GM10847 (cell line): Measurements from ENCODE around the gene PCSK6.

Experiments used
- POLR2A ChIP-seq: IDR thresholded peaks from 2 replicates; pipeline ENCODE4 v1.6.1; 2011; ENCODE audit not compliant: insufficient read length; ENCODE audit errors: extremely low read depth

PCSK6 gene

GRCh38 chr15:101406526-101407195 is 82.8 kb downstream of the PCSK6 start:
- TF ChIP-seq POLR2A = no peak

- no peak for TF ChIP-seq POLR2A
These were observed 83.5 kb downstream of the PCSK6 start for GRCh38 chr15:101406036-101406435.

- TF ChIP-seq POLR2A = no peak
These were observed 85.3 kb downstream of the PCSK6 start for GRCh38 chr15:101404245-101404644.

- TF ChIP-seq POLR2A = no peak
These were observed 88.2 kb downstream of the PCSK6 start for GRCh38 chr15:101401286-101401685.

- TF ChIP-seq POLR2A = no peak
These were observed 90.1 kb downstream of the PCSK6 start for GRCh38 chr15:101399431-101399830.

GRCh38 chr15:101398247-101398646 is 91.3 kb downstream of the PCSK6 start:
- no peak for TF ChIP-seq POLR2A

- no peak for TF ChIP-seq POLR2A
These were observed 91.9 kb downstream of the PCSK6 start for GRCh38 chr15:101397521-101398003.

- no peak for TF ChIP-seq POLR2A
These were observed 92.8 kb downstream of the PCSK6 start for GRCh38 chr15:101396484-101397261.

GRCh38 chr15:101394654-101395053 is 94.9 kb downstream of the PCSK6 start:
- TF ChIP-seq POLR2A = no peak

- no peak for TF ChIP-seq POLR2A
These were observed 95.4 kb downstream of the PCSK6 start for GRCh38 chr15:101394056-101394630.

- TF ChIP-seq POLR2A = no peak
These were observed 96.3 kb downstream of the PCSK6 start for GRCh38 chr15:101393172-101393571.

- TF ChIP-seq POLR2A = no peak
These were observed 97.4 kb downstream of the PCSK6 start for GRCh38 chr15:101391981-101392640.

- no peak for TF ChIP-seq POLR2A
These were observed 98.1 kb downstream of the PCSK6 start for GRCh38 chr15:101391431-101391830.

GRCh38 chr15:101390462-101390861 is 99.0 kb downstream of the PCSK6 start:
- TF ChIP-seq POLR2A = no peak

GRCh38 chr15:101390060-101390459 is 99.4 kb downstream of the PCSK6 start:
- no peak for TF ChIP-seq POLR2A

- no peak for TF ChIP-seq POLR2A
These were observed 100.1 kb downstream of the PCSK6 start for GRCh38 chr15:101389362-101389761.

- TF ChIP-seq POLR2A = no peak
These were observed 101.5 kb downstream of the PCSK6 start for GRCh38 chr15:101388046-101388445.
